Choroid plexus epithelial cell (primary cell): ENCODE data around the gene PDZD8.

ENCODE experiments used
- DNase-seq: peaks from one replicate; pipeline ENCODE4 v3.0.0-alpha.2; 2010; ENCODE audit warnings: low read depth
- H3K4me3 ChIP-seq: 2 replicates; pipeline ENCODE4 v1.5.1; 2011; ENCODE audit warnings: low read depth, mild to moderate bottlenecking, control low read depth, low read length, moderate library complexity
- TF ChIP-seq, protein P1 (sequence below): conservative IDR thresholded peaks from 2 replicates; pipeline ENCODE4 v1.5.1; 2011; ENCODE audit warnings: low read depth, mild to moderate bottlenecking, control low read depth, inconsistent platforms, low read length, moderate library complexity

Gene PDZD8

DNA sequence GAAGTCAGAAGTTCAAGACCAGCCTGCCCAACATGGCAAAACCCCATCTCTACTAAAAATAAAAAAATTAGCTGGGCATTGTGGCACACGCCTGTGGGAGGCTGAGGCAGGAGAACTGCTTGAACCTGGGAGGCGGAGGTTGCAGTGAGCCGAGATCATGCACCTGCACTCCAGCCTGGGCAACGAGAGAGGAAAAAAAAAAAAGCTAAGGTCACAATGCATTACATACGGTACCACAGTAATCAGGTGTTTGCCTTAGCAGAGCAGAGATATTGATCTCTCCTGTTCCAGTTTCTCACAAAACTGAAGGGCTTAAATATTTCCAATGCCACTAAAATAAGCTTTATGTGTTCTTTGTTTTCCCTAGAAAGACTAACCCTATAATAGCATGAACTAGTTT, 7.5 kb downstream of the PDZD8 start:
- no peak overlapping the region for H3K4me3 ChIP-seq
- no peak for DNase-seq
- TF ChIP-seq, protein P1, sequence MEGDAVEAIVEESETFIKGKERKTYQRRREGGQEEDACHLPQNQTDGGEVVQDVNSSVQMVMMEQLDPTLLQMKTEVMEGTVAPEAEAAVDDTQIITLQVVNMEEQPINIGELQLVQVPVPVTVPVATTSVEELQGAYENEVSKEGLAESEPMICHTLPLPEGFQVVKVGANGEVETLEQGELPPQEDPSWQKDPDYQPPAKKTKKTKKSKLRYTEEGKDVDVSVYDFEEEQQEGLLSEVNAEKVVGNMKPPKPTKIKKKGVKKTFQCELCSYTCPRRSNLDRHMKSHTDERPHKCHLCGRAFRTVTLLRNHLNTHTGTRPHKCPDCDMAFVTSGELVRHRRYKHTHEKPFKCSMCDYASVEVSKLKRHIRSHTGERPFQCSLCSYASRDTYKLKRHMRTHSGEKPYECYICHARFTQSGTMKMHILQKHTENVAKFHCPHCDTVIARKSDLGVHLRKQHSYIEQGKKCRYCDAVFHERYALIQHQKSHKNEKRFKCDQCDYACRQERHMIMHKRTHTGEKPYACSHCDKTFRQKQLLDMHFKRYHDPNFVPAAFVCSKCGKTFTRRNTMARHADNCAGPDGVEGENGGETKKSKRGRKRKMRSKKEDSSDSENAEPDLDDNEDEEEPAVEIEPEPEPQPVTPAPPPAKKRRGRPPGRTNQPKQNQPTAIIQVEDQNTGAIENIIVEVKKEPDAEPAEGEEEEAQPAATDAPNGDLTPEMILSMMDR, result no peak

DNA sequence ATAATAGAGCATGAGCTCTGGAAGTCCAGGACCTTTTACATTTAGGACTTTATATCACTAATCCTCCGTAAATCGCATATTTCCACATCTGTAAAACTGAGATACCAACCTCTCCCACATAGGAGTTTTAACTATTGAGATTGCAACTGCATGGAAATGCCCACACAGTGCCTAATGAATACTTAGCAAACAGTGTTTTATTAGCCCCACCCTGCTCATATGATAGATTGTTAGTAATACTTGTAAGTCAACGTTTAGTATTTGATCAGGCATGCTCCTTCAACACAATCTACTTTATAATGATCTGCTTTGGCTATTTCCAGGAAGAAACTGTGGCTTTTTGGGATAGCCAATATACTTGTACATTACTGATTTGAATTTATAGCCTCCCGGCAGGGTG, 8.5 kb downstream of the PDZD8 start:
- no peak overlapping the region for H3K4me3 ChIP-seq
- TF ChIP-seq, protein P1, result no peak
- no peak for DNase-seq

DNA sequence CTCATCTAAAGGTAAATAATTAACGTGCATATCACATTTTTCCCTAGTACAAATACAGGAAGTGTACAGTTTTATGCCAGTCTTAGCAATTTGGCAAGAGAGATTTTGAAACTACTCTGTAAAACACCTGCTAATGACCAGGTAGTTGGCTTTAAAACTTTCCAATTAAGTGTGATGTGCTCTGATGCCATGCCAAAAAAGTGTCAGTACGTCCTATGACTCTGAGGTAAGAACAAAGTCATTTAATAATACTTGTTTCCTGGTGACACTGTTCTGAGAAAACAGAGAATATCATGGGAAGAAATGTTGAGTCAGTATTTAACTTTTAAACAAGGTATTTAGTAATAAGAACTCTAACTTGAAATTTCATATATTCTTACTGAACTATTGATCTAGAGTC, 9.6 kb downstream of the PDZD8 start:
- H3K4me3 ChIP-seq, result no peak overlapping the region
- no peak for DNase-seq
- TF ChIP-seq, protein P1, result no peak

DNA sequence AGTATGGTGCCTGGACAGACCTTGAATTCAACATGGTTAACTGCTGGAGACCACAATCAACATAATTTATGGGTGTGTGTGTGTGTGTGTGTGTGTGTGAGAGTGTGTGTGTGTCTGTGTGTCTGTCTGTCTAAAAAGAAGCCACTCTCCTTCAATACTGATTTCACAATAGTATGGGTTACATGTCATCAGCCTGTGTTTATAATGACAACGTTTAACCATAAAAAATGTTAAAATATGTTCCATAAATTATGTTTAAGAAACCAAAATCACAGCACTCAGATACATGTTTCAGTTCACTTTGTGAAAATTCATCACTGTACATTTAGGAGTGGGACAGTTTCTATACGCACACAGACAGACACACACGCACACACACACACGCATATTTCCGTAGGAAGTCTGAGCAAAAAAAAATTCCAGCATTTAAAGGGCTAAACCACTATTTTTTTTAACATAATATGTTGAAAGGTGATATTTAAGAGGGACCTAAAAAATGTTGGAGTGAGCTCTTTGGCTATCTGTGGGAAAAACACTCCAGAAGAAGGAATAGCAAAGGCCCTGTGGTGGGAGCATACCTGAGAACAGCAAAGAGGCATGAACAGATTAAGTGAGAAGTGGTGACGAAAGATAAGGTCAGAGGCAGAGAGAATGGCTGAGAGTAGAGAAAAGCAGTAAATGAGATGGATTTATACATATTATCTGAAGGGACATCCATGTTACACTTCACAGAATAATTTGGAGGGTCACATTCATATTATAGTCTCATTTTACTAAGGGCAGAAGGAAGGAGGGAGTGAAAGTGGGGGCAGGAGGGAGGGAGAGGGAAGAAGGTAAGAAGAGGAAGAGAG, 10.9 kb downstream of the PDZD8 start:
- peak; percentile 82 for DNase-seq
- TF ChIP-seq, protein P1, result no peak
- peak overlapping the region; percentile 36 for H3K4me3 ChIP-seq

DNA sequence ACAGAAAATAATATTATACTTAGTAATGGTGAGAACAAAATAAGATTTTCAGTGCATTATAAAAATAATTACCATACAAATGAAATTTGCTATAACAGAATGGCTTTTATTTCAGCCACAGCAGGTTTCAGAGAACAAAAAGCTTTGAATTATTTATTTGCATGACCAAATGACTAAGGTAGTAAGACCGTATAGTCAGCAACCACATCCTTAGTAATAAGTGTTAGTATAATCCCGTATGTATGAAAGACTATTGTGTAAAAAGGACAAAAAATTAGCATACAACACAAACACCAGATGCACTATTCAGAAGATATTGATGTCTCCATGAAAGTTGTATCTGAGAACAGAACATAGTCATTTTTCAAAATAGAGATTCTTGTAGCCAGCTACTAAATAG, 12.2 kb downstream of the PDZD8 start:
- peak; percentile 52 for DNase-seq
- TF ChIP-seq, protein P1, result no peak
- H3K4me3 ChIP-seq, result no peak overlapping the region

DNA sequence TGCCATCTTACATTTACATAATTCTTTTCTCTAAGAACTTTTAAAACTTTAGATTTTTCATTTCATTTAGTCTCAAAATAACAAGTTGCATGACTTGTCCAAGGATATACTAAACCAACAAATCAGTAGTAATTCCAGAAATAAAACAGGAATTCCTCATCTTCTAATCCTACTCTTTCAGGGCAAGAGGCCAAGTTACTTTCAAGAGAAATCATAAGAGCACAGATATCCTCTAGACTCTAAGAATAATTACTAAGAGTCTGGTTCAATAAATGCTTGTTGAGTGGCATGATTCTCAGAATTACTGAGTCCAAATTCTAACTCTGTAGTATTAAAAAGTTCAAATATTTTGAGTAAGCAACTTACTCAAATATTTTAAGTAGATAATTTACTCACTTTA, 12.9 kb downstream of the PDZD8 start:
- no peak overlapping the region for H3K4me3 ChIP-seq
- no peak for DNase-seq
- TF ChIP-seq, protein P1, result no peak
